Femur (tissue), 1 donor: ENCODE data around the gene SLC25A17.
"Not testable (repeated sequence)": the region's sequence is repeated elsewhere in the genome, so short reads cannot be mapped to it uniquely, and the experiment has no call there.

ENCODE experiments used
- DNase-seq: peaks from one replicate; pipeline ENCODE4 v3.0.0-alpha.2; 2017

Gene SLC25A17

GRCh38 chr22:40818192-40818746 is 877 bp downstream of the SLC25A17 start:
- no peak for DNase-seq

GRCh38 chr22:40817737-40818136 is 1.4 kb downstream of the SLC25A17 start:
- DNase-seq = no peak

GRCh38 chr22:40813912-40814315 is 5.2 kb downstream of the SLC25A17 start:
- DNase-seq = no peak

GRCh38 chr22:40808018-40808841 is 10.9 kb downstream of the SLC25A17 start:
- DNase-seq = no peak

- DNase-seq = no peak
These were observed 12.4 kb downstream of the SLC25A17 start for GRCh38 chr22:40806711-40807110.

- DNase-seq = no peak
These were observed 13.4 kb downstream of the SLC25A17 start for GRCh38 chr22:40805699-40806203.

- no peak for DNase-seq
These were observed 13.9 kb downstream of the SLC25A17 start for GRCh38 chr22:40805239-40805638.

GRCh38 chr22:40803321-40803720 is 15.8 kb downstream of the SLC25A17 start:
- DNase-seq = no peak

GRCh38 chr22:40799008-40799407 is 20.1 kb downstream of the SLC25A17 start:
- DNase-seq = no peak

GRCh38 chr22:40797427-40797826 is 21.7 kb downstream of the SLC25A17 start:
- DNase-seq = no peak

- DNase-seq = no peak
These were observed 26.7 kb downstream of the SLC25A17 start for GRCh38 chr22:40792451-40792850.

- DNase-seq = no peak
These were observed 27.9 kb downstream of the SLC25A17 start for GRCh38 chr22:40791241-40791640.

- DNase-seq = no peak
These were observed 30.0 kb downstream of the SLC25A17 start for GRCh38 chr22:40789131-40789530.

- DNase-seq = no peak
These were observed 36.6 kb downstream of the SLC25A17 start for GRCh38 chr22:40782521-40782920.

- not testable (repeated sequence) for DNase-seq
These were observed 37.4 kb downstream of the SLC25A17 start for GRCh38 chr22:40781749-40782148.

GRCh38 chr22:40769761-40770160 is 49.4 kb downstream of the SLC25A17 start:
- DNase-seq = no peak

- no peak for DNase-seq
These were observed 50.9 kb downstream of the SLC25A17 start for GRCh38 chr22:40768206-40768605.

GRCh38 chr22:40766956-40767355 is 52.2 kb downstream of the SLC25A17 start:
- DNase-seq = no peak

- no peak for DNase-seq
These were observed 54.2 kb downstream of the SLC25A17 start for GRCh38 chr22:40764763-40765441.

GRCh38 chr22:40759294-40759840 is 59.8 kb downstream of the SLC25A17 start:
- DNase-seq = no peak

- DNase-seq = not testable (repeated sequence)
These were observed 60.3 kb downstream of the SLC25A17 start for GRCh38 chr22:40758851-40759250.

GRCh38 chr22:40758390-40758789 is 60.8 kb downstream of the SLC25A17 start:
- no peak for DNase-seq

- no peak for DNase-seq
These were observed 62.1 kb downstream of the SLC25A17 start for GRCh38 chr22:40757071-40757470.
